Stimulated activated CD4-positive, alpha-beta T cell treated with anti-CD3 and anti-CD28 coated beads, Interleukin-2, amount 100 ng/mL, for 4 hours (primary cell): ENCODE measurements around the gene TCTN3.
A peak's percentile ranks its signal among the peaks of the same experiment; 100 is the strongest.
"Not testable (repeated sequence)": the region's sequence is repeated elsewhere in the genome, so short reads cannot be mapped to it uniquely, and the experiment has no call there.

Experiments used
- DNase-seq: peaks from one replicate; pipeline ENCODE4 v3.0.0-alpha.2; 2020; ENCODE audit warnings: low read depth

TCTN3 gene

DNA sequence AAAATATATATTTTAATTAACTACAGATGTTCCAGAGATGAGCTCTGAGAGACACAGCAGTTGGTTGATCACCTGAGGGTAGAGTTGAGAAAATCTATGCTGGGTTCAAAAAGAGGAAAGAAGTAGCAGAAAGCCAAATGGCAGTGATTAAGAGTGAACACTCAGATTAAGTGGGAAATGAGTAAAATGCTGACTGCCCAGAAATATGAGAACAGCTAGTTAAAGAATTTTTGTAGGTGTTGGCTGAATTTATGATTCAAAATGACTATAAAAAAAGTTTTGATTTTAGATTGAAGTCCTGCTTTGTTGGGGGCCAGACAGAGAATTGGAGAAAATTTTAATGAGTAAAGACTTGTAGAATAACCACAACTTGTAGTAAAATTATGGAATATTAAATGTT, 9.8 kb downstream of the TCTN3 start:
- DNase-seq, result no peak

DNA sequence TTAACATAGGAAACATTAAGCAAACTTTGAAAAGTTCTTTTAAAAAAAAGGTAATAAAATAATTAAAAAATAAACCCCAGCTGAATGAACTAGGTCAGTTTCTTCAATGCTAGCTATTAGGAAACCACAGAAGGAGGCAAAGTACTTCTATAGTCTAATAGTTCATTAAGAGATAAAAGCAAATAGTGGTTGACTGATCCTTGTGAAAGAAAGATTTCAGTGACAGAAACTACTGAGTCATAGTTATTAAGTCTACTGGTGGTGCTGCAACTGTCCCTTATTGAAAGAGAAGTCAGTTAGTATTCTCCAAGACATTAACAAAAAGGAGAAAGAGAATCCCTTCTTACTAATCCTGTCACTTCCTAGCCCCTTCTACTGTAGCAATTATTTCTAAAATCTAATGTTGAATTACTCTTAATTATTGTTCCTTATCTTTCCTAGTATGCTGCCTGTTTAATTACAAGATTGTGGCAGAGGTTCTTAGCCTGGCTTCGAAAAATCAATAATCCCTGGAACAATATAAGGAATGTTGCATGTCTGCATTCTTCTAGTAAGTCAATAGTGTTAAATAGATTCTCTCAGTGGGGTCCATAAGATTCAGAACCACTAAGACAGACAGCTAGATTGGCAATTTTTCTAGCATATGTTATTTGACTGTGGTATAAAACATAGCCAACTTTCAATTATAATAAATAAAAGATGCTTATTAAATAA, 18.2 kb downstream of the TCTN3 start:
- no peak for DNase-seq

DNA sequence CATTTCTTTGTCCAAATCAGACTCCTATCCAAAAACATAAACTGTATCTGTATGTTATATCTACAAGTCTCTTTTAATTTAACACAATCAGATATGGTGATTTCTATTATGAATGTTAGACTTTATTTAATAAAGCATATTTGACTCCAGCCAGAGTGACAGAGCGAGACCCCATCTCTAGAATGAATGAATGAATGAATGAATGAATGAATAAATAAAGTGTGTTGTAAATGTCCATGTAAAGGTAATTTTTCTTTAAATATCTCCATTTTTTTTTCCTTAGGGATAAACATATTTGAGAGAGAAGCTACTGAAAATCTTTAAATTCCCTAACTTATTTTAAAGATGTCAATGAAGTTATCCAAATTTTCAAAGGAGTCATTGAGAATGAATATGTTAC, 19.1 kb downstream of the TCTN3 start:
- DNase-seq, result no peak

DNA sequence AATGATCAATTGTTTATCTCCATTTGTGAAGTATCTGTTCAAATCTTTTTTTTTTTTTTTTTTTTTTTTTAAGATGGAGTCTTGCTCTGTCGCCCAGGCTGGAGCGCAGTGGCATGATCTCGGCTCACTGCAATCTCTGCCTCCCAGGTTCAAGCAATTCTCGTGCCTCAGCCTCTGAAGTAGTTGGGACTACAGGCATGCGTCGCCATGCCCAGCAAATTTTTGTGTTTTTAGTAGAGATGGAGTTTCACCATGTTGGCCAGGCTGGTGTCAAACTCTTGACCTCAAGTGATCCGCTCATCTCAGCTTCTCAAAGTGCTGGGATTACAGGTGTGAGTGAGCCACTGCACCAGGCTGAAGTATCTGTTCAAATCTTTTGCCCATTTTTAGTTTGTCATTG, 21.1 kb downstream of the TCTN3 start:
- DNase-seq, result not testable (repeated sequence)

DNA sequence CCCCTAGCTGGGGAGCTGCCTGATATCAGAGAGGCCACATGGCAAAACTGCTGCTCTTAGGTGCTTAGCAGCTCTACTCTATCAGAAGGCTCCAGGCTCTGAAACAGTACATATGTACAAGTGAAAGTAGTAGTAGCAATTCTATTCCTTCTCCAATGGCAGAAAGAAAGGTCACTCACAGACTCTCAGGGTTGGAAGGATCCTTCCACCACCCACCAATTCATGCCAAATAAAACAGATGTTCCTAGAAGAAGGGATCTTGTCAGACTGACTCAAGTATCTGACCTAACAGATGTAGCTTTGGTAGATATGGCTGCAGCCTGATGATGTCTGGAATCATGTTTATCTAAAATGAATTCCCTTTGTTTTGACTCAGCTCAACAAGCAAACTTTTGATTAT, 29.2 kb downstream of the TCTN3 start:
- DNase-seq, result no peak

DNA sequence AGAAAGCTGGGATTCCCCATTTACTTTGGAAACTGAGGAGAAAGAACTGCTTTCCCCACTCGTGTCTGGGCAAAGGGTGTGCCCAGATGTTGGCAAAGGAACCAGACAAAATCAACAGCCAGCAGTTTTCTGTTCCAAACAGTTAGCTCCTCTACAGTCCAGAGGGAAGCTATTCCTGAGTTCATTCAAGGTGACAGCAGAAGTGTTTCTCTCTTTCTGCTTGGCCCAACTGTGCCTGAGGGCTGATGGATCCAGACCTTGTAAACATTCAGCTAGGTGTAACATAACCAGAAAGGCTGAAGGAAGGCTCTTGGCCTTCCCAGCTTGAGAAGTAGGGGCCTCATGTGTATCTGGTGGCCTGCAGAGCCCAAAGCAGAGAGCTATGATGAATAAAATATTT, 30.2 kb downstream of the TCTN3 start:
- no peak for DNase-seq

DNA sequence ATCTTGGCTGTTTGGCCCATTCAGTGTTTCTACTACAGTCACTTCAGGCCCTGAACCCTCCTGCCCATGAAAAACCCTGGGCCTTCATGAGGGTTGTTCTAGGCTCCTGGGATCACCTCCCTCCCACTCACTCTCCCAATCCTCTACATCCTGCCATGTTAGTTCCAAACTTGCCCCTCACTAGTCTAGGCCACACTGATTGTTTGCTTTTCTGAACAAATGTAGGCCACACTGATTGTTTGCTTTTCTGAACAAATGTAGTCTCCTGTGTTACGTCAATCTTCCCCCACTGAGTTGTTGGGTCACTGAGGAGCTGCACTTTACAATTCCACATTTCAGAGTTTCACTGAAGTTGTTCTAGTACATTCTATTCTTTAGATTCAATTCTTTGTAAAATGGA, 31.9 kb downstream of the TCTN3 start:
- no peak for DNase-seq

DNA sequence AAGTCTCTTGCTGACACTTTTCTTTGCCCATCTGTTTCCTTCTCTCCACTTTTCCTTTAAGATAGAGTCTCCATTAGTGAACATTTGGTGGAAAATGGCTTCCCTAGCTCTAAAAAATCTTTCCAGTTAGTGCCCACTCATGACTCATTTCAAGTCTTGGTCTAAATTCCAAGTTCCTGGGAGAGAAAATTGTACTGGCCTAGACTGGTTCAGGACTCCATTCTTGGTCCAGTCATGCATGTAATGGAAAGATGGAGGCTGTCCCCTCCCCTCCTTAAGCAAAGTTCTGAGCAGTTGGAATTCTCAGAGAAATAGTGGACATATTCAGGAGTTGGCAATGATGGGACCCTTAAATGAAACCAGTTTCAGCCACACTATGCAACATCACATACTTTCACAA, 33.4 kb downstream of the TCTN3 start:
- DNase-seq, result no peak

DNA sequence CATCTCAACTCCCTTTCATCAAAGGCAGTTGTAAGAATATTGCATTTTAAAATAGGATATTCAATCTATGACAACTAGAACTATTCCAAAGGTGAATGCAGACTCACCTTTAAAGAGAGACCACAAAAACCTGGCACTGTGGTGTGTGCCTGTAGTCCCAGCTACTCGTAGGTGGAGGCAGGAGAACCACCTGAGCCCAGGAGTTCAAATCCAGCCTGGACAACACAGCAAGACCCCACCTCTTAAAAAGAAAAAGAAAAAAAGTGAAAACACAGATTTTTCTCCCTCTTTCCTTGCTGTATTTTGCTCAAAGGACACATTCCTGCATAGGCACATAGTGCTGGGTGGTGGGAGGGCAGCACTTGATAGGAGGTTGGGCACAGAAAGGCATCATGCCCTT, 36.5 kb downstream of the TCTN3 start:
- no peak for DNase-seq

DNA sequence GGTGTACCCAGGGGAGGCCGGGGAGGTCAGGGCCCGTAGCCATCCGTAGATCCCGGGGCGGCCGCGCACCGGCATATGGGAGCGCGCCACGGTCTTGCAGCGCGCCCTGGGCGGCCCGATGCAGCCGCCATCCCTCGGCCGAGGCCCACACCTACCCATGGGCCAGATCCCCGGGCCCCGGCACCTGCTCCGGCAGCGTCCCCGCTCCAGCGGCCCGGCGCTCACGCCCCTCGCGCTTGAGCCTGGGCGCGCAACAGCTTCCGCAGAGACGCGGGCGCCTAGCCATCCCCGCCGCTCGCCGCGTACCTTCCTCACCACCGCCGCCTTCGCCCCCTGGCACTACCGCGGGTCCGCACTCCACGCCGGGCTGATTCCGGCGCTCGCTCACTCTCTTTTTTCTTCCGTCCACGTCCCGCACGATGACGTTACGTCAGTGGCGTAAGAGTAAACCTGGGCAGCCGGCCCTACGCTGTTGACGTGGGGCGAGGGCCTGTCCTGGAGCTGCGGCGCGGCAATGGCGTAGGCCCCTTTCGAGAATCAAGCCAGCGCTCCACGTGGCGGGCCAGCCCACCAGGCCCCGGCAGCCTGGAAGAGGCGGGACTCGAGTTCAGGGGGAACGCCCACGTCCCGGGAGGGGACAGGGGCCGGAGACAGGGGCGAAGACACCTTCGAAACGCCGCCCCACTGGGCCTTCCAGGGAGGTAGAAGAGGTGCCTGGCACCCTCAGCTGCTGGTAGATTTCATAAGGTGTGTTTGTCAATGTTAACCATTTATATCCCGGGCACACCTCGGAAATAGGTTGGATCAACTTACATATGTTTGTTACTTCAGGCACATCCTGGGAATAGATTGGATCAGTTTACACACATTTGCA, 37.2 kb downstream of the TCTN3 start, which contains the start of gene ALDH18A1:
Gene ALDH18A1, minus strand, starts transcription at position 421 of the 874 bp plus-strand sequence. CDS start 3,334 bp downstream, outside the sequence.
- peak; percentile 92 for DNase-seq

DNA sequence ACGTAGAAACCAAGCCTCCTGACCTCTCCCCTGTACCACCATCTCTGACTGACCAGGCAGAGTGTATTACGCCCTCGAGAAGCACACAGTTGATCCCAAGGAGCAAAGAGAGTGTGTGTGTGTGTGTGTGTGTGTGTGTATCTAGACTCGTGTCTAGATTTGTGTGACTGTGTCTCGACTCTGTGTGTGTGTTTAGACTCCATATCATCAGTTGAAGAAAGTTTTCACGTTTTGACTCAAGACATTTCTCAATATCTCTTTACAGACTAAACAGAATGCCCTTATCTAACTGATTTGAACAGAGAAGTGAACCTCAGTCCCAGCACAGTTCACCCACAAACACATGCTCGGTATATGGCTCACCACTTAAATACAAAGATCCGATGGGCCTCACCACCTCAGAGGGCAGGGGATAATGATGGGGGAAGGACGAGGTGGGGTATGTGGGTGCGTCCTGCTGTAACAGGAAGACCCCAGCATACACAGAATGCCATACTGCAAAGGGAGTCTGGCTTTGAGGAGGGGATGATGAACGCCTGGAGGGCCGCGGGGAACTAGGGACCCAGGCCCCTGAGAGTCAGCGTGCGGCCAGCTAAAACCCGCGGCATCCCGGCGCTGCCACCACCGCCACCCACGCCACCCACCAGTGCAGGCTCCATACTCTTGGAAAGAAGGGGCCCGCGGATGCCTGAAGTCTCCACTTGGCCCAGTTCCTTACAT, 38.0 kb downstream of the TCTN3 start:
- DNase-seq, result peak; percentile 9

DNA sequence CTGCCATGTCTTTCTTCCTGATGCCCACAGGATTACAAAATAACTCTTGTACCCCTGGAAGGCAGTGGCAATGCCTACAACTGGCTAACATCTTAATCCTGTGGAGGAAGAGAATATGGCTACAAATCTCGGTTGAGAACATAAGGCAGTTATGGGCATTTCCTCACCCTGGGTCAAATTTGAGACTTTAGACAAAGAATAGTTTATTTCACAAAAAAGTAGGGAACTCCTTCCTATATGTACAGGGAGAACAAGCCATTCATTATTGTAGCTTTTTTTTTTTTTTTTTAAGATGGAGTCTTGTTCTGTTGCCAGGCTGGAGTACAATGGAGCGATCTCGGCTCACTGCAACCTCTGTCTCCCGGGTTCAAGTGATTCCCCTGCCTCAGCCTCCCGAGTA, 39.8 kb downstream of the TCTN3 start:
- no peak for DNase-seq

DNA sequence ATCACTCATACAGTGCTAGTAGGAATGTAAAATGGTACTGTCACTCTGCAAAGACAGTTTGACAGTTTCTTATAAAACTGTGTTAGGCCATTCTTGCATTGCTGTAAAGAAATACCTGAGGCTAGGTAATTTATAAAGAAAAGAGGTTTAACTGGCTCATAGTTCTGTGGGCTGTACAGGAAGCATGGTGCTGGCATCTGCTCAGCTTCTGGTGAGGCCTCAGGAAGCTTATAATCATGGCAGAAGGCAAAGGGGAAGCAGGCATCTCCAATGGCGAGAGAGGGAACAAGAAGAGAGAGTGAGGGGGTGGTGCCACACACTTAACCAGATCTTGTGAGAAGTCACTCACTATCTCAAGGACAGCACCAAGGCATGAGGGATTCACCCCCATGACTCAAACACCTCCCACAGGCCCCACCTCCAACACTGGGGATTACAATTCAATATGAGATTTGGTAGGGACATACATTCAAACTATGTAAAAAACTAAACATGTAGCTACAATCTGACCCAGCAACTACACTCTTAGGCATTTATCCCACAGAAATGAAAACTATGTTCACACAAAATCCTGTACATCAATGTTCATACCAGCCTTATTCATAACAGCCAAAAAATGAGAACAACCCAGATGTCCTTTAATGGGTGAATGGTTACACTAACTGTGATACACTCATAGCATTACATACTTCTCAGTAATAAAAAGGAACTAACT, 42.2 kb downstream of the TCTN3 start:
- no peak for DNase-seq

DNA sequence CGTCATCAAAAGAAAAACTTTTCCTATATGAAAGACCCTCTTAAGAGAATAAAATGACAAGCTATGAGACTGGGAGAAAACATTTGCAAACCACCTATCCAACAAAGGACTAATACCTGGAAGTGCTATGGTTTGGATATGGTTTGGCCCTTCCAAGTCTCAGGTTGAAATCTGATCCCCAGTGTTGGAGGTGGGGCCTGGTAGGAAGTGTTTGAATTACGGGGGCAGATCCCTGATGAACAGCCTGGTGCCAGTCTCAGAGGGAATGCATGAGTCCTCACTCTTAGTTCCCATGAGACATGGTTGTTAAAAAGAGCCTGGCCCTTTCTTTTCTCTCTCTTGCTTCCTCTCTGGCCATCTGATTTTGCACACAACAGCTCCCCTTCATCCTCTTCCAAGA, 43.5 kb downstream of the TCTN3 start:
- no peak for DNase-seq

DNA sequence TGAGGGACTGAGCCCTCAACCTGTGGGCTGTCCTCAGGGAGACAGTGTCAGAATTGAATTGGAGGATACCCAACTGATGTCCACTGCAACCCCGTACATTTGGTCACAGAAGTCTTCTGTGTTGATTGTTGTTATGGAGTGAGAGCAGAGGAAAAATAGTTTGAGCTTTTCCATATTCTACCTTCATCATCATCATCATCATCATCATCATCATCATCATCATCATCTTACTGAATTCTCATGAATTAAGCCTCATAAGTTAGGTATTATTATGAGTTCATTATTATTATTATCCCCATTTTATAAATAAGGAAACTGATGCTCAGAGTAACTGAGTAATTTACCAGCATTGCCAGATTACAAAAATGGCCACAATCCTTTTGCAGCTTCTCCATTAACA, 45.6 kb downstream of the TCTN3 start:
- no peak for DNase-seq

DNA sequence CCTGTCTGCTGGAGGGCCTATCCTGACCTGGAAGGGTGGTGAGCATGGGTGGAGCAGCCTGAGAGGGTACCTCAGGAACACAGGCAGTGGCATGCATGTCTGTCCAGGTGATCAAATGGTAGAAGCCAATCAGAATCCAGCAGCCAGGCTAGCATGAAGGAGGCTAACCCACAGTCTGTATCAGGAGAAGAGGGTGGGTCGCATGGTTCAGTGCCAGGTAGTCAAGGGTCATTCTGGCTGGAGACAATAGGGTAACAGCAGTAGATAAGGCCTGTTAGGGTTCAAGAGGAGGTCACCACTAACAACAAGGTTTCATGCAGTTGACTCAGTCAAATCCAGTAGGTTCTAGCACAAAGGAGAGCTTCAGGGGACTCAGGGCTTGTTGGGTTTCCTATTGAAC, 47.6 kb downstream of the TCTN3 start:
- no peak for DNase-seq

DNA sequence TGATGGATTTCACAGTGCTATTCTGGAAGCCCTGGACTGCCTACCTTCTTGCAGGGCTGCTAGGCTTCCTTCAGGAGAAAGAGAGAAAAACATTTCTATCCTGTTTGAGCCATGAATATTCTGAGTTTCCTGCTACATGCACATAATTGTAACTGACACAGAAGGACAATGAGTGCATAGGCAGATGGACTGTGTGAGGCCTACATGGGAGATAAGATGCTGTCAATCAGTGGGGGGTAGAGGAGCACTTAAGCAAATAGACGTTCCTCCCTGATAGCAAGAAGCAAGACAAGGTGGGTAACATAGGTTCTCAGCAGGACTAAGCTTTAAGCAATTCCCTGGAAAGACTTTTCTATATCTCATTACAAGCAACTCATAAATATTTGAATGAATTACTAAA, 48.8 kb downstream of the TCTN3 start:
- DNase-seq, result no peak

DNA sequence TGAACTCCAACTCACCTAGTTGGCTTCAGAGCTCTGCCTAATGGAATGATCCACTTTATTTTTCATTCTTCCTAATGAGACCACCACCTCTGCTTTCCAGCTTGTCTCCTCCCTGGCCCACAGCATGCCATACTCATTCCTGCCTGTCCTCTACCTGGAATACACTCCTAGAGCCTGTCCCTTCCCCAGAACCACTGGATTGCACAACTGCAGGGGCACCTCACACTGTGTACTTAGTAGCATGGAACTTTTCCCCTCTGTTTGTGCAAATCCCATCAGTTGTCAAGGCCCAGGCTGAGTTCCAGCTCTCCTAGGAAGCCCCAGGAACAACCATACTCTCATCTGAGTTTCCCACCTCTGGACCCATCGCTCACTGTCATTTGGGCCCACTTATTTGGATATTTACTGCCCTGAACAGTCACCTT, 52.8 kb downstream of the TCTN3 start:
- no peak for DNase-seq

DNA sequence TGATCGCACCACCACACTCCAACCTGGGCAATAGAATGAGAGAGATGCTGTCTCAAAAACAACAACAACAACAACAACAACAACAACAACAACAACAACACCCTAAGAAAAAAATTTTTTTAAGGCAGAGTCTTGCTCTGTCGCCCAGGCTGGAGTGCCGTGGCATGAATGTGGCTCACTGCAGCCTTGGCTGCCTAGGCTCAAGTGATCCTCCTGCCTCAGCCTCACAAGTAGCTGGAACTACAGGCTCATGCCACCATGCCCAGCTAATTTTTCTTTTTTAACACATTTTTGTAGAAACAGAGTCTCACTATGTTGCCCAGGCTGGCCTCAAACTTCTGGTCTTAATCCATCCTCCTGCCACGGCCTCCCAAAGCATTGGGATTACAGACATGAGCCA, 55.8 kb downstream of the TCTN3 start:
- DNase-seq, result no peak

DNA sequence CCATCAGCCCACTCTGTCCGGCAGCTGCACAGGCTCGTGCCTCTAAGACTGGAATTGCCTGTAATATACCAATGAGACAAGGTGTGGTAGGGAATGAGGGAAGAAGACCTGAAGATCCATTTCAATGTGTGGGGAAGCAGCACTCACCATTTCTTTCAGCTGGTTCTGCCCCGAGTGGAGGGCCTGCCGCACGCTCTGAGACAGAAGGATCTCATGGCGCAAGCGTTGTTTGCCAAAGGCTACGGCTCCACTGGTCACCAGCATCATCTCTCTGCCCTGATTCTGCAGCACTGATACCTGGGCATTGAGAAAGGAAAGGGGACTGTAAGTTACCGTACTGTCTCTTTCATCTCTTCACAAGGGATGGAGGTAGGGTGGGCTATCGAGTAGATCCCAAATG, 56.6 kb downstream of the TCTN3 start:
- DNase-seq, result no peak

DNA sequence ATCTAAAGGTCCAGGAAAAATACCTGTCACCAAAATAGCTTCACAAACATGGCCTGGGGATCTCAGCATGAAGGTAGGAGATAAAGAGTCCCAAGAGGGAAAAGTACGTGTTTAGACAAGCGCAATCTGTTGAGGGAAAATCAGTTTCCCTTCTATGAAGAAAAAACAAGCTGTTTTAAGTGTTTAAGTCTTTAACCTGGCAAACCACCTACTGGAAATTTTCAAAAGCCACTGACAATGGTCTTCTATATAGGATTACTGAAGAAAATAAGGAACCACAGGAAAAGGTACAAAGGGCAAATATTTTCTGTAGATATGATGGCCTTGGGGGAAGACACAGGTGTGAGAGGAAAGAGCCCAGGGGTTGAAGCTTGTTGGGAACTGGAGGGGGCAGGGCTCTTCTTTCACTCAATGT, 58.4 kb downstream of the TCTN3 start:
- no peak for DNase-seq

DNA sequence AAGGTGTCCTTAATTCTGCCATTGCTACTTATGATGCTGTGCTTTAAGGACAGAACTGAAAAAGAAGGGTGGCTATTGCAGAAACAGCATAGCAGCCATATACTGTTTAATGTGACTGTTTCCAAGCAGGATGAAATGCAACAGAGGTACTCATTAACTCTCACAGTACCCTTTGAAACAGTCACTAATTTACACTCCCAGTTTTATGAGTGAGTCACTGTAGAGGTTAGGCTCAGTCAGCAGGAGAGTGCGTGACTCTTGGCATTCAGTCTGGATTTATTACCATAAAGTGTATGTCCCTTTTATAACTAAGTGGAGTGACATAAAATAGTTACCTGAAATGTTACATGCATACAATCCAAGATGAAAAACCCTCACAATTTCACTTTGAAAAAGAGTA, 64.9 kb downstream of the TCTN3 start:
- DNase-seq, result no peak
